ENCODE measurements around the gene THOP1.

THOP1 gene

GRCh38 chr19:2805991-2806649, 20.8 kb downstream of the THOP1 start:
- TF ChIP-seq CTCF (IDR thresholded peaks at IDR 0.05; ENCODE audit: low read length) (no peak), EZH2 (IDR thresholded peaks at IDR 0.05; ENCODE audit: borderline replicate concordance, low read length) (no peak)
- Histone ChIP-seq H3K79me2 (ENCODE audit: insufficient read depth, low read length) (no peaks in the 10 kb centered on the region), H3K27ac (ENCODE audit: low read depth, low read length, poor library complexity, severe bottlenecking) (no peak overlapping the region), H4K20me1 (ENCODE audit: insufficient read depth, low read length) (no peaks in the 10 kb centered on the region), H3K4me3 (ENCODE audit: low read depth, low read length, poor library complexity, severe bottlenecking) (no peak overlapping the region), H2AFZ (ENCODE audit: low read length) (no peak overlapping the region), H3K9me3 (ENCODE audit: low read length) (no peaks in the 10 kb centered on the region), H3F3A (ENCODE audit: insufficient read depth, low read length) (no peaks in the 10 kb centered on the region), H3K9ac (ENCODE audit: low read length) (no peak overlapping the region), H3K9me2 (ENCODE audit: low read depth, low read length) (no peaks in the 10 kb centered on the region), H3K27me3 (ENCODE audit: insufficient read depth, low read length) (no peaks in the 10 kb centered on the region), H3K36me3 (ENCODE audit: insufficient read depth, low read length) (peaks cover 93% of the 10 kb centered on the region), H3K4me1 (ENCODE audit: insufficient read depth, low read length, severe bottlenecking) (no peaks in the 10 kb centered on the region), H3K4me2 (ENCODE audit: low read length) (no peak overlapping the region)

GRCh38 chr19:2806736-2807378, 21.6 kb downstream of the THOP1 start:
- peaks cover 92% of the 10 kb centered on the region for H3K36me3 ChIP-seq (ENCODE audit: insufficient read depth, low read length)

GRCh38 chr19:2807379-2808128, 22.3 kb downstream of the THOP1 start:
- Histone ChIP-seq H3K9me2 (ENCODE audit: low read depth, low read length) (no peaks in the 10 kb centered on the region), H4K20me1 (ENCODE audit: insufficient read depth, low read length) (no peaks in the 10 kb centered on the region), H2AFZ (ENCODE audit: low read length) (no peak overlapping the region), H3K4me2 (ENCODE audit: low read length) (no peak overlapping the region), H3K79me2 (ENCODE audit: insufficient read depth, low read length) (no peaks in the 10 kb centered on the region), H3K27ac (ENCODE audit: low read depth, low read length, poor library complexity, severe bottlenecking) (no peak overlapping the region), H3K9ac (ENCODE audit: low read length) (no peak overlapping the region), H3K9me3 (ENCODE audit: low read length) (no peaks in the 10 kb centered on the region), H3K4me1 (ENCODE audit: insufficient read depth, low read length, severe bottlenecking) (no peaks in the 10 kb centered on the region), H3K4me3 (ENCODE audit: low read depth, low read length, poor library complexity, severe bottlenecking) (no peak overlapping the region), H3F3A (ENCODE audit: insufficient read depth, low read length) (no peaks in the 10 kb centered on the region), H3K27me3 (ENCODE audit: insufficient read depth, low read length) (no peaks in the 10 kb centered on the region), H3K36me3 (ENCODE audit: insufficient read depth, low read length) (peaks cover 95% of the 10 kb centered on the region)
- TF ChIP-seq CTCF (IDR thresholded peaks at IDR 0.05; ENCODE audit: low read length) (no peak), EZH2 (IDR thresholded peaks at IDR 0.05; ENCODE audit: borderline replicate concordance, low read length) (no peak)

More at GRCh38 chr19:2806736-2807378, 21.6 kb downstream of the THOP1 start:
- TF ChIP-seq CTCF (IDR thresholded peaks at IDR 0.05; ENCODE audit: low read length) (no peak), EZH2 (IDR thresholded peaks at IDR 0.05; ENCODE audit: borderline replicate concordance, low read length) (no peak)
- H3K27me3 ChIP-seq (ENCODE audit: insufficient read depth, low read length), result no peaks in the 10 kb centered on the region
- H2AFZ ChIP-seq (ENCODE audit: low read length), result no peak overlapping the region
- H3K4me2 ChIP-seq (ENCODE audit: low read length), result no peak overlapping the region
- H3K9ac ChIP-seq (ENCODE audit: low read length), result no peak overlapping the region
- H3K4me3 ChIP-seq (ENCODE audit: low read depth, low read length, poor library complexity, severe bottlenecking), result no peak overlapping the region
- no peaks in the 10 kb centered on the region for H3K9me3 ChIP-seq (ENCODE audit: low read length)
- no peaks in the 10 kb centered on the region for H4K20me1 ChIP-seq (ENCODE audit: insufficient read depth, low read length)
- H3K79me2 ChIP-seq (ENCODE audit: insufficient read depth, low read length), result no peaks in the 10 kb centered on the region
- H3K9me2 ChIP-seq (ENCODE audit: low read depth, low read length), result no peaks in the 10 kb centered on the region
- no peaks in the 10 kb centered on the region for H3F3A ChIP-seq (ENCODE audit: insufficient read depth, low read length)
- H3K4me1 ChIP-seq (ENCODE audit: insufficient read depth, low read length, severe bottlenecking), result no peaks in the 10 kb centered on the region
- H3K27ac ChIP-seq (ENCODE audit: low read depth, low read length, poor library complexity, severe bottlenecking), result no peak overlapping the region
